ENCODE measurements around the gene XNDC1N. TPM values are rescaled to one million over a fixed set of nuclear protein-coding genes. Genes with fewer than 3 reads are reported as not detected.
"Not testable (repeated sequence)": the region's sequence is repeated elsewhere in the genome, so short reads cannot be mapped to it uniquely, and the experiment has no call there.

XNDC1N gene
- total and polyA plus RNA-seq, 8 donors: 2.7 to 17.4 (median 3.7) TPM; not detected in 2

- H3K4me3 ChIP-seq: peak within 1 kb of the TSS; percentile 88 to 98 (median 93)
- 0 to 1% (median 0%) methylated on average over 32 of the region's 32 CpGs for WGBS, 5 donors
- intact Hi-C loops (cut with DNase I; ENCODE audit: low total_unique reads): no loop called here
- peaks cover 0 to 11% (median 10%) of the 10 kb centered on the region in 4 donors for H3K36me3 ChIP-seq
- TF ChIP-seq POLR2A (IDR thresholded peaks at IDR 0.05): peak in 1 of 4 donors; percentile 55
- no peak for TF ChIP-seq EP300 (IDR thresholded peaks at IDR 0.05)
- peak; percentile 45 to 89 (median 55) for TF ChIP-seq POLR2AphosphoS5 (IDR thresholded peaks at IDR 0.05)
- no peak for TF ChIP-seq CTCF (IDR thresholded peaks at IDR 0.05)
- peak; percentile 98 to 99 for DNase-seq
- no peaks in the 10 kb centered on the region for H3K9me3 ChIP-seq
- peak within 1 kb of the TSS; percentile 75 to 93 (median 91) for H3K27ac ChIP-seq
- peaks cover 12 to 64% (median 46%) of the 10 kb centered on the region in 4 donors for H3K4me1 ChIP-seq
- H3K27me3 ChIP-seq: no peaks in the 10 kb centered on the region
These were observed 496 bp upstream of the XNDC1N start, which contains the start of gene RNF121 for GRCh38 chr11:71928737-71929443. RNF121 (plus strand) TSS chr11:71929046; CDS start chr11:71929062, 16 bp downstream.

GRCh38 chr11:71917646-71918140 is 10.7 kb downstream of the XNDC1N start:
- intact Hi-C loops (cut with DNase I; ENCODE audit: low total_unique reads): no loop called here
- DNase-seq: no peak
- no peaks in the 10 kb centered on the region for H3K4me1 ChIP-seq
- H3K36me3 ChIP-seq: peaks cover 21 to 74% (median 73%) of the 10 kb centered on the region in 4 donors
- H3K4me3 ChIP-seq: no peak overlapping the region
- TF ChIP-seq EP300 (IDR thresholded peaks at IDR 0.05) (no peak), CTCF (IDR thresholded peaks at IDR 0.05) (no peak), POLR2A (IDR thresholded peaks at IDR 0.05) (no peak), POLR2AphosphoS5 (IDR thresholded peaks at IDR 0.05) (no peak)
- WGBS, 5 donors: 90 to 94% (median 92%) methylated on average over 9 of the region's 9 CpGs
- H3K27me3 ChIP-seq: no peaks in the 10 kb centered on the region
- no peaks in the 10 kb centered on the region for H3K9me3 ChIP-seq
- H3K27ac ChIP-seq: no peak overlapping the region

GRCh38 chr11:71914617-71915189 is 13.7 kb downstream of the XNDC1N start:
- Histone ChIP-seq H3K36me3 (peaks cover 21 to 84% (median 77%) of the 10 kb centered on the region in 4 donors), H3K27me3 (no peaks in the 10 kb centered on the region), H3K4me3 (no peak overlapping the region), H3K4me1 (no peaks in the 10 kb centered on the region), H3K27ac (no peak overlapping the region), H3K9me3 (no peaks in the 10 kb centered on the region)
- intact Hi-C loops (cut with DNase I; ENCODE audit: low total_unique reads): no loop called here
- TF ChIP-seq POLR2AphosphoS5 (IDR thresholded peaks at IDR 0.05) (no peak), CTCF (IDR thresholded peaks at IDR 0.05) (no peak), POLR2A (IDR thresholded peaks at IDR 0.05) (no peak), EP300 (IDR thresholded peaks at IDR 0.05) (no peak)
- whole genome bisulfite sequencing, 5 donors: 84 to 98% (median 94%) methylated on average over 7 of the region's 7 CpGs
- DNase-seq: no peak

- intact Hi-C loops (cut with DNase I; ENCODE audit: low total_unique reads): no loop called here
- no peak for DNase-seq
- H3K36me3 ChIP-seq: peaks cover 21 to 84% (median 77%) of the 10 kb centered on the region in 4 donors
- H3K4me1 ChIP-seq: no peaks in the 10 kb centered on the region
- TF ChIP-seq POLR2AphosphoS5 (IDR thresholded peaks at IDR 0.05) (no peak), CTCF (IDR thresholded peaks at IDR 0.05) (no peak), EP300 (IDR thresholded peaks at IDR 0.05) (no peak), POLR2A (IDR thresholded peaks at IDR 0.05) (no peak)
- 75 to 91% (median 89%) methylated on average over 5 of the region's 5 CpGs for WGBS, 5 donors
- no peaks in the 10 kb centered on the region for H3K9me3 ChIP-seq
- H3K4me3 ChIP-seq: no peak overlapping the region
- no peaks in the 10 kb centered on the region for H3K27me3 ChIP-seq
- H3K27ac ChIP-seq: no peak overlapping the region
These were observed 14.5 kb downstream of the XNDC1N start for GRCh38 chr11:71913756-71914526.

- H3K9me3 ChIP-seq; intact Hi-C loops (cut with DNase I; ENCODE audit: low total_unique reads); H3K27me3 ChIP-seq; H3K4me3 ChIP-seq; H3K4me1 ChIP-seq; H3K27ac ChIP-seq; DNase-seq: not testable (repeated sequence)
- peaks cover 25 to 72% (median 67%) of the 10 kb centered on the region in 4 donors for H3K36me3 ChIP-seq
- 44 to 77% (median 47%) methylated on average over 10 of the region's 10 CpGs for WGBS, 5 donors
These were observed 16.4 kb downstream of the XNDC1N start for GRCh38 chr11:71911986-71912340.

GRCh38 chr11:71911321-71911985 is 16.9 kb downstream of the XNDC1N start:
- not testable (repeated sequence) for H3K27ac ChIP-seq

More at GRCh38 chr11:71911321-71911985, 16.9 kb downstream of the XNDC1N start:
- H3K27me3 ChIP-seq; H3K4me3 ChIP-seq; intact Hi-C loops (cut with DNase I; ENCODE audit: low total_unique reads); H3K4me1 ChIP-seq; H3K9me3 ChIP-seq; DNase-seq: not testable (repeated sequence)
- 80 to 82% (median 81%) methylated on average over 9 to 10 of the region's 10 CpGs for WGBS, 5 donors
- peaks cover 25 to 70% (median 66%) of the 10 kb centered on the region in 4 donors for H3K36me3 ChIP-seq
